RPMI7951 (cell line): ENCODE measurements around the gene C2orf78. TPM values are rescaled to one million over a fixed set of nuclear protein-coding genes. Genes with fewer than 3 reads are reported as not detected.
"Not testable (repeated sequence)": the region's sequence is repeated elsewhere in the genome, so short reads cannot be mapped to it uniquely, and the experiment has no call there.

Source experiments
- DNase-seq: peaks from one replicate; pipeline ENCODE4 v3.0.0-alpha.2; 2012; ENCODE audit warnings: low read depth
- total RNA-seq: library from RNA; depleted of rRNA; stranded (reverse); fragments of >200 nt; shearing (Covaris generic); gene quantifications from 2 replicates; pipeline ENCODE4 v1.2.3, GENCODE V29; 2014; rRNA removed

Gene C2orf78, protein sequence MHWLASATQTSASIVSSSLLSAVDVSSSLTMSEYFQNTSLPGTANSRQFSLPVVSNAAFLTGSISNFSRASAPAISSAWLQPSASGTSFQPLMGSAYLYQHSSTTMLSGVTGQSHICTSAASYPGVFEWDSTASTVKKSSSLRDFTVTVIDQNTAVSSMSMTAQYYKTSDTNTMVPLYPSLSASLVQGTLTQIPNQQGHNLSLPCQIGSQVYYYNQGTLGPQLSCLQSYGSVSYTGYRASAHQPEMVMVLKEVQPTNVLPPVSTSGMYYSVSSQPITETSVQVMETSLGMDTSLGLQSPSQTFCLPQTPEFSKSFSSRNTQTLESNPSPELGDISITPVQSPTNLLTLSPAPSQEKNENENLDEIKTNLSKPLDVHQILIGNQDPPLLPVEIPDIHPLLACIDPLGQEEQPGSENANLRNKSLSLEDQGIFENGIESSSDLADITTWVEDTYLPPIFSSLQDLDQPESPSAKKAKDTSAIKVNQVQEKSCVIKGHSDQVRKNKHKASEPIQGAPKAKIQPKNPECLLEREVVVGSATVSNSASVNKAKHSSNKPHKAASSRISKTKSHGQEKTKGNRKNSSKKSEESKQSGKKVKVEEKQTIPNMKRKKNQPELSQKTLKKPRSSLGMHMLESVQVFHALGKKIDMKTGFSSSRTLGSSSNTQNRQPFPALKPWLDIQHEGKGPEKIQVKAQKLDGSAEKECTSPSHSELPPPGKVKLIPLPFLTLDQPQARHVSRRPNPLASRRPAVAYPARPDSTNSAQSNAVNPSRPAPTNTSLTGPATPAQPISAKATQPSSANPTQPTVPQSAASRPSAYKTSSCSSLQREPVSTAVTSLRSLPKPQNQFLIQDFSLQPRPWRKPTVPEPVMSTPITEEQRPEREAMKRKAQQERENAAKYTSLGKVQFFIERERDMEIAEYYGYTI
- total RNA-seq: not detected in 2 replicates

DNA sequence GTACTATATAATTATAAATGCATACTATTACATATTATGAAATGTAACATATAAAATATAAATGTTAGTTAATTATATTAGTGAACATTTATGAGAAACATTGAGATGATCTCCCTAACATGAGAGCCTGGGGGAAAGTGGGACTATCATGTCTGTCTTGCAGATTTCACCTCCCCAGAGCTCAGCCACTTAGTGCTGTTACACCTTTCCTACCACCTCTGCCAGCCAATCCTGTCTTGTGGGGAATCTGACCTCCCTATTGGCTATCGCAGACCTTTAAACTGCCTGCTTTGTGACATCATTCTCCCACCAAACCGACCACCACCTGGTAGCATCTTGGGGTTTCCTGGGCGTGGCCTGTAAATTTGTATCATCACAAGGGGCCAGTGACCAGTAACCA lies at the start of gene C2orf78:
C2orf78 (plus strand) TSS at position 301 of the 400 bp plus-strand sequence. CDS start 127 bp downstream, outside the sequence.
- DNase-seq: not testable (repeated sequence)

- DNase-seq: no peak
Observed at GRCh38 chr2:73736378-73736777, 47.6 kb upstream of the C2orf78 start.

GRCh38 chr2:73736855-73737779 lies 46.9 kb upstream of the C2orf78 start, which contains the start of gene TPRKB:
TPRKB (minus strand) TSS chr2:73737345; CDS start chr2:73734569, 2,776 bp downstream.
- DNase-seq: peak; percentile 99

DNA sequence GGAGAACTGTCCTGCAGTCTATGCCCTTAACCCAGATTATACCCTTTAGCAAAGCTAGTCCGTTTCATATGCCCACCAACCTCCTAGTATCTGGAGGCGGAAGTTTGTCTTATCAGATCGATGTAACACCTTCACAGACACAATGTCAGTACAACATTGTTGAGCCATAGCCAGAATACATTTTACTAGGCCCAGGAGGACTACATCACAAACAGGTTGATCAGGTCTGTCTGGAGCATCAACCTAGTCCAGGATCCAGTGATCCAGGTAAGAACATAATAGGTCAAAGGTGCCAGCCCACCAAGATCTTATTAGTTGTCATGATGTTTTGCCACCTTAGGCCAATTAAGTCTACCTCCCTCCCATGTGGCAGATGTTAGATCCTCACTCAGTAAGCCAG lies 44.9 kb upstream of the C2orf78 start:
- no peak for DNase-seq

DNA sequence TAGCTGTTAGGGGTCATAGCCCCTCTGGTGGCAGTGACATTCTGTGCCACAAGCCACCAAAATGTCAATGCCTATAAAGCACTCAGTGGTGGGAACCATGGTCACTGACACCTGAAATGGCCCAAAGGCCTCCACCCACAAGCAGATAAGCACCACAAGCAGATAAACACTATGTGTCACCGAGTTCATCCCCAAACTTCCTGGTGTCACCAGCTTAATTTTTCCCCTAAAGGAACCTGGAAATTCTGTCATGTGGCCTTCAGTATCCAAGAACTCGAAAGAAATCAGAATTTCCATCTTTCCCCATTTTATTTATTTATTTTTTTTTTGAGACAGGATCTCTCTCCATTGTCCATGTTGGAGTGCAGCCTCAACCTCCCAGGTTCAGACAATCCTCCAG lies 43.2 kb upstream of the C2orf78 start:
- DNase-seq: no peak

DNA sequence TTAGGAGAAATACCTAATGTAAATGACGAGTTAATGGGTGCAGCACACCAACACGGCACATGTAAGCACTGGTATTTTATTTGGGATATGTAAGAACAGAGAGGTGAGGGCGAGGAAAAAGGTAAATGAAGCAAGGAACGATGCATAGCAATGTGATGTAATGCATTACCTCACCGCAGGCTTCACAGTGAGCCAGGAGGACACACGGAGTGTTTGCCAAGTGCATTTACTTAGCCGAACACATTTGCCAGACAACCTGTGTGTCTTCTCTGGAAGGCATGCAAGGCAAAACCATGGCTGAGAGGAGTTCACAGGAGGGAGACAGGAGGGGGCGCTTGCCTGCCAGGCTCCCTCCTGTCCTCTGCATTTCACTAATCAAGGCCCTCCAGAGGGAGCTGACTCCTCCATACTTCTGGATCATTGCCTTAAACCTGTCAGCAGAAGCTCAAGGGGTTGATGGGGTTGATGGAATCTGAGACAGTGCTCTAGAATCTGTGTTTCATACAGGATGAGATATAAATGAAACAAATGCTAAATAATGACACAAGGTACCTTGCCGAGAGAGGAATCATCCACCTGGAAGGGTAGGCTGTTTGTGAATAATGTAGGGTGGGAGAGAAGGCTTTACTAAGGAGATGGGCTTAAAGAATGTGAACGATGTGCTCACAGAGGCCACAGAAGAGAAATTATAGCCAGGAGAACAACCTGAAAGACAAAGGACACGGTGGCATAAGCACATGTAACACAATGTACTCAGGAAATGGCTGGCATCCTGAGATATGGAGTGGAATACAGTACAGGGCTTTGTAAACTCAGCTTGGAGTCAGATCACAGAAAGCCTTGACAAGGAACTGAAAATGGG lies 37.7 kb upstream of the C2orf78 start:
- DNase-seq: no peak

DNA sequence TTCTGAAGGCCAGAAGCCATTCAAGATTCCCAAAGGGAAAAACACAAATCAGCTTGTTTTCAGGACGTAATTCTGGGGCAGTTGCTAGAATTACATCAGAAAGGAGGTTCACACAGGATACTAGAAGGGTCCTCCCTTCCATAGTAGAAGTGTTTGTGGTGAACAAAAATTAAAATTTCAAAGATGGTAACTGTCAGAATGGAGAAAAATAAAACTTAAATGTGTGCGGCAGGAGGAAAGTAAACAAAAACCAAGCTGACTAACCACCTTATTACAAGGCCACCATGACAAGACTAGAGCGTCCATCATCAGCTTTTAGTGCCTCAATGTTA lies 37.1 kb upstream of the C2orf78 start:
- no peak for DNase-seq

DNA sequence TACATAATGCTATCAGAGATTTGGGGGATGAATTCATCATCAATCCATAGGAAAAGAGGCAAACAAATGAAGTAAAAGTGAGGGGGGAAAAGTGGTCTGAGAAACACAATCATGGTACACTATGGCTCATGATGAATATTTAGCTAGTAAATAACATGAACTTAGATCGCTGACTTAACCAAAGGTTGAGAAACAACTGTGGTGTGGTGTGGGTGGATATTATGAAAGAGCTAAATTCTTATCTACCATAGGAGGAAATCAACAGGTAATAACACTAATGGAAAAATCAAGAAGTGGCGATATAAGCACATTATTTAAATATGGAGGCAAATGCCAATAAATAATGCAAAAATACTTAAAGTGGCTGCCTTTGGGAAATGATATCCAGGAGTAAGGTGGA lies 34.7 kb upstream of the C2orf78 start:
- DNase-seq: no peak

DNA sequence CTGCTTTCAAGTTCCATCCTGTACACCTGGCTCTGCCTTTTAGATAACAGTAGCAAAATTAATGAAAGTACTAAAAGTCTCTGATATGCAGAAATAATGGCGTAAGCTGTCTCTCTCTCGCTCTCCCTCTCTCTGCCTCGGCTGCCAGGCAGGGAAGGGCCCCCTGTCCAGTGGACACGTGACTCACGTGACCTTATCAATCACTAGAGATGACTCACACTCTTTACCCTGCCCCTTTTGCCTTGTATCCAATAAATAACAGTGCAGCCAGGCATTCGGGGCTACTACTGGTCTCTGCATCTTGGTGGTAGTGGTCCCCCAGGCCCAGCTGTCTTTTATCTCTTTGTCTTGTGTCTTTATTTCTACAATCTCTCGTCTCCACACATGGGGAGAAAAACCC lies 29.7 kb upstream of the C2orf78 start:
- DNase-seq: not testable (repeated sequence)

- DNase-seq: peak; percentile 33
Observed at GRCh38 chr2:73759285-73759764, 24.7 kb upstream of the C2orf78 start.

GRCh38 chr2:73759904-73760303 lies 24.1 kb upstream of the C2orf78 start:
- DNase-seq: no peak

DNA sequence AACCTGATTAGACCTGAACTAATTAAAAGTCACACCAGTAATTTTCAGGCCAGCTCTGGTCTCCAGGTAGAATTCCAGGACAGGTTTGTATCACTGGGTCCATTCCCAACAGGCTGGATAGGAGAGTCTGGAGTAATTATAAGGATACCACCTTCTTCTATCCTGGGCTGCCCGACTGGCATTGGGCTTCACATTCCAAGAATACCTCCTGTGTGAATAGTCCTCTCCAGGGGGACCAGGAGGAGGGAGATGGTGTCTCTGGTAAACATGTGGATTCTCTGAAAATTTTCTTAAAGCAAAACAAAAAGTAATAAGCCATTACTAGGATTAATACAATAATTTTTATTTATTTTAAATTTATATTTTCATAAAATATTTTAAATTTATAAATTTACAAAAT lies 21.4 kb upstream of the C2orf78 start:
- DNase-seq: no peak

GRCh38 chr2:73764945-73765344 lies 19.0 kb upstream of the C2orf78 start:
- DNase-seq: no peak

DNA sequence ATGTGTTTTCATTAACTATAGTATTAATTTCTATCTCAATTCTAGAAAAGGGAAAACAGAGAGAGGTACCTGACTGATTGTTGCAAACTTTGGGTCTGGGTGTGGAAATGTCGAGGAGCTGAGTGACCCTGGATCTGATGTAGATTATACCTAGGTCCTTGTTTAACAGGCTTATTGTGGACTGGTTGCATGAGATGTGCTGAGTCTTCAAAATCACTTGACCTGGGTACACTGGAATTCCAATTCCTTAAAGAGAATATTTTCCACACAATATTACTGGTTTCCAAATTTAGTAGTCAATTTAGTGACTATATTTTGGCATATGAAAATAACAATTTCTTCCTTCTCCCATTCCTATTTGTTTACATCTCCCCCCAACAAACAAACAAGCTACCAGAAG lies 17.6 kb upstream of the C2orf78 start:
- DNase-seq: no peak

DNA sequence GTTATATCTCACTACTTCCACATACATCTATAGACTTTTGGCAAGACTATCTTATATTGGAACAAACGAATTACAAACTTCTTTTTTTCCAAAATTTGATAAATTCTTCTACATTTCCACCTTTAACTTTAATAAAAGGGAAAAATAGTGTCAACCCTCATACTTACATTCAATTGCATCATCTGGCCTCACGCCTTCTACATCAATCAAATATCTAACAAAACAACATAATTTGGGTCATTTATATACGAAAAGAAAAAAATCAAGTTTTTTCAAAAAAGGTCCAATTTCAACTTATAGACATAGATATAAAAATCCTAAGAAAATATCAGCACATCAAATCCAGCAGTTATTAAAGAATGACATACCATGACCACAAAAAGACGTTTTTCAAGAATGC lies 17.0 kb upstream of the C2orf78 start:
- DNase-seq: no peak

DNA sequence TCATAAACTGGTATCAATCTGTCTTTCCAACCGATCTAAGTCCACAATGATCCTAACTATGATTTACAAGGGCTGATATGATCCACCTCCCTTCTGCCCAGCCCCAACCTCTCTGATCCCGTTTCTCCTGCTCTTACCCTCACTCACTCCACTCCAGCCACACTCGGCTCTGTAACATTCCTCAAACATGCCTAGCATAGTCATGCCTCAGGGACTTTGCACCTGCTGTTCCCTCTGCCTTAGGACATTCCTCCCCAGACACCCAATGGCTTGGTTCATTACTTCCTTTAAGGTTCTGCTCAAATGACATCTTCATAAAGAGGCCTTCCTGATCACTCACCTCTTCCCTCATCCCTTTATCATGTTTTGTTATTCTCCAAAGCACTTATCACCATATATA lies 13.3 kb upstream of the C2orf78 start:
- DNase-seq: no peak

DNA sequence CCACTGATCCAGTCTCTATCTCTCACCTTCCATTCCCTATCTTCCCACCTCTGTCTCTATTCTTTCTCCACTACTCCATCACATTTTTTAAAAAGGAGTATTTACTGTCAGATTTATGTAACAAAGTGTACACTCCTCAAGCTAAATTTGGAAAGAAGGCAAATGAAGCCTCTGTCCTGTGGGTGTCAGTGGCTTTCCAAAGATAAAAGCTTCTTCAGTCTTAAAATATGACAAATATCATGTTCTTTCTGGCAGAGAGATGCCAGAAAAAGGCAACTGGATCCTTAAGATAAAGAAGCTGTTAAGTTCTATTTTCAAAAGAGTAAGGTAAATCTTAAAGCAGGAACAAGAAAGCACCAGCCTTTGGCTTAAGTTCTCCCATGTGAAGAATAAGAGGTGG lies 11.2 kb upstream of the C2orf78 start:
- no peak for DNase-seq

- DNase-seq: no peak
Observed at GRCh38 chr2:73776381-73776780, 7.6 kb upstream of the C2orf78 start.

DNA sequence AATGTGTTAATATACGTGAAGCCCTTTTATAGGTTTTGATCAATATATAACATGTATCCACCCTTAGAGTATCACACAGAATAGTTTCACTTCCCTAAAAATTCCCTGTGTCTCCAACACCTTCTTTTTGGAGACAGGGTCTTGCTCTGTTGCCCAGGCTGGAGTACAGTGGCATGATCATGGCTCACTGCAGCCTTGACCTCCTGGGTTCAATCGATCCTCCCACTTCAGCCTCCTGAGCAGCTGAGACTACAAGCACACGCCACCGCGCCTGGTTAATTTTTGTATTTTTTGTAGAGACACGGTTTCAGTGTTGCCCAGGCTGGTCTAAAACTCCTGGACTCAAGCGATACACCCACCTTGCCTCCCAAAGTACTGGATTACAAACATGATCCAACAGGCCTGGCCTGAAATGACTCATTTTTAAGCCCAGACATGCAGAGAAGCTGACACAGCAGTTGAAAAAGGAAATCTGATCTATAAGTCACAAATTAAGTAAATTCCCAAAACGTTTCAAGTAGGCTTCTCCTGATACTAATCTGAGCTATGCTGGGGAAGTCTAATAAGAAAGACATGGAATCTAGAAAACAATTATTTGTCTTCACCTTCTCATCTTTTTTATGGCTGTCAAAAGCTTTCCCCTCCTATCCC lies 7.0 kb upstream of the C2orf78 start:
- no peak for DNase-seq
